HG03025 (cell line): ENCODE results near the gene MYCL.

ENCODE experiments used
- ATAC-seq: cut with Tn5 transposase; IDR thresholded peaks from one replicate; pipeline ENCODE4 v1.9.1; 2021; ENCODE audit warnings: mild to moderate bottlenecking, moderate library complexity; ENCODE audit not compliant: unreplicated experiment, low FRiP score

The MYCL gene

GRCh38 chr1:39857126-39857878 is 44.4 kb downstream of the MYCL start:
- no peak for ATAC-seq

- ATAC-seq, result no peak
Observed at GRCh38 chr1:39854738-39855137, 47.0 kb downstream of the MYCL start.

- ATAC-seq, result no peak
Observed at GRCh38 chr1:39854314-39854713, 47.4 kb downstream of the MYCL start.

- no peak for ATAC-seq
Observed at GRCh38 chr1:39852876-39853275, 48.8 kb downstream of the MYCL start.

GRCh38 chr1:39852214-39852791 is 49.4 kb downstream of the MYCL start:
- no peak for ATAC-seq

- no peak for ATAC-seq
Observed at GRCh38 chr1:39850606-39851216, 51.0 kb downstream of the MYCL start.

GRCh38 chr1:39849203-39849602 is 52.5 kb downstream of the MYCL start:
- ATAC-seq, result no peak

- no peak for ATAC-seq
Observed at GRCh38 chr1:39847940-39848339, 53.8 kb downstream of the MYCL start.

GRCh38 chr1:39846796-39847195 is 54.9 kb downstream of the MYCL start:
- no peak for ATAC-seq

GRCh38 chr1:39845569-39846566 is 55.8 kb downstream of the MYCL start:
- no peak for ATAC-seq
